Skeletal muscle satellite cell (primary cell): ENCODE results near the gene TRPC6.
"Not testable (repeated sequence)": the region's sequence is repeated elsewhere in the genome, so short reads cannot be mapped to it uniquely, and the experiment has no call there.

Experiments used
- H3K27me3 ChIP-seq: 2 replicates; pipeline ENCODE4 v1.7.0; 2013; ENCODE audit warnings: low read length; ENCODE audit not compliant: control insufficient read depth, insufficient read depth
- H3K36me3 ChIP-seq: 2 replicates; pipeline ENCODE4 v1.7.0; 2013; ENCODE audit warnings: mild to moderate bottlenecking, control low read depth, low read length; ENCODE audit not compliant: insufficient read depth
- H3K4me1 ChIP-seq: 2 replicates; pipeline ENCODE4 v1.7.0; 2013; ENCODE audit warnings: low read length; ENCODE audit not compliant: control insufficient read depth, insufficient read depth
- H3K4me2 ChIP-seq: 2 replicates; pipeline ENCODE4 v1.7.0; 2013; ENCODE audit warnings: mild to moderate bottlenecking, low read length
- H3K4me3 ChIP-seq: 2 replicates; pipeline ENCODE4 v1.7.0; 2013; ENCODE audit warnings: low read length
- H3K9ac ChIP-seq: 2 replicates; pipeline ENCODE4 v1.7.0; 2013; ENCODE audit warnings: mild to moderate bottlenecking, low read depth, low read length, moderate library complexity
- H3K9me3 ChIP-seq: replicated peaks from 2 replicates; pipeline ENCODE4 v1.7.0; 2013; ENCODE audit warnings: mild to moderate bottlenecking, control low read depth, low read length

Gene TRPC6

GRCh38 chr11:101476191-101476590, 107.6 kb downstream of the TRPC6 start:
- Histone ChIP-seq H3K4me1 (no peaks in the 10 kb centered on the region), H3K4me2 (no peak overlapping the region), H3K36me3 (no peaks in the 10 kb centered on the region), H3K4me3 (no peak overlapping the region), H3K9me3 (no peaks in the 10 kb centered on the region), H3K9ac (no peak overlapping the region), H3K27me3 (no peaks in the 10 kb centered on the region)

GRCh38 chr11:101475699-101476098, 108.1 kb downstream of the TRPC6 start:
- Histone ChIP-seq H3K4me2 (no peak overlapping the region), H3K36me3 (no peaks in the 10 kb centered on the region), H3K9me3 (no peaks in the 10 kb centered on the region), H3K4me3 (no peak overlapping the region), H3K4me1 (no peaks in the 10 kb centered on the region), H3K27me3 (no peaks in the 10 kb centered on the region), H3K9ac (no peak overlapping the region)

GRCh38 chr11:101474666-101475065, 109.1 kb downstream of the TRPC6 start:
- Histone ChIP-seq H3K36me3 (no peaks in the 10 kb centered on the region), H3K4me2 (no peak overlapping the region), H3K27me3 (no peaks in the 10 kb centered on the region), H3K9ac (no peak overlapping the region), H3K4me3 (no peak overlapping the region), H3K9me3 (no peaks in the 10 kb centered on the region), H3K4me1 (no peaks in the 10 kb centered on the region)

- H3K4me1 ChIP-seq, result no peaks in the 10 kb centered on the region
- H3K27me3 ChIP-seq, result no peaks in the 10 kb centered on the region
- no peaks in the 10 kb centered on the region for H3K9me3 ChIP-seq
- H3K9ac ChIP-seq, result no peak overlapping the region
- no peaks in the 10 kb centered on the region for H3K36me3 ChIP-seq
- H3K4me2 ChIP-seq, result no peak overlapping the region
- no peak overlapping the region for H3K4me3 ChIP-seq
Measured at GRCh38 chr11:101470881-101471520, 112.8 kb downstream of the TRPC6 start.

- Histone ChIP-seq H3K4me1 (no peaks in the 10 kb centered on the region), H3K9ac (no peak overlapping the region), H3K4me2 (no peak overlapping the region), H3K36me3 (no peaks in the 10 kb centered on the region), H3K27me3 (no peaks in the 10 kb centered on the region), H3K4me3 (no peak overlapping the region), H3K9me3 (no peaks in the 10 kb centered on the region)
Measured at GRCh38 chr11:101470419-101470818, 113.4 kb downstream of the TRPC6 start.

GRCh38 chr11:101466352-101466751, 117.5 kb downstream of the TRPC6 start:
- no peak overlapping the region for H3K4me3 ChIP-seq
- no peak overlapping the region for H3K9ac ChIP-seq
- H3K27me3 ChIP-seq, result no peaks in the 10 kb centered on the region
- H3K4me1 ChIP-seq, result no peaks in the 10 kb centered on the region
- H3K9me3 ChIP-seq, result no peaks in the 10 kb centered on the region
- no peaks in the 10 kb centered on the region for H3K36me3 ChIP-seq
- H3K4me2 ChIP-seq, result no peak overlapping the region

GRCh38 chr11:101464388-101464787, 119.4 kb downstream of the TRPC6 start:
- not testable (repeated sequence) for H3K9ac ChIP-seq, H3K9me3 ChIP-seq, H3K4me1 ChIP-seq, H3K4me2 ChIP-seq, H3K4me3 ChIP-seq, H3K27me3 ChIP-seq, H3K36me3 ChIP-seq

- Histone ChIP-seq H3K4me1 (no peaks in the 10 kb centered on the region), H3K36me3 (no peaks in the 10 kb centered on the region), H3K9ac (no peak overlapping the region), H3K4me2 (no peak overlapping the region), H3K4me3 (no peak overlapping the region), H3K27me3 (no peaks in the 10 kb centered on the region), H3K9me3 (no peaks in the 10 kb centered on the region)
Measured at GRCh38 chr11:101459020-101459419, 124.8 kb downstream of the TRPC6 start.

- Histone ChIP-seq H3K4me1 (peaks cover 4% of the 10 kb centered on the region), H3K4me3 (no peak overlapping the region), H3K4me2 (no peak overlapping the region), H3K9me3 (no peaks in the 10 kb centered on the region), H3K27me3 (no peaks in the 10 kb centered on the region), H3K9ac (no peak overlapping the region), H3K36me3 (no peaks in the 10 kb centered on the region)
Measured at GRCh38 chr11:101458161-101458560, 125.6 kb downstream of the TRPC6 start.

GRCh38 chr11:101456812-101457211, 127.0 kb downstream of the TRPC6 start:
- Histone ChIP-seq H3K27me3 (no peaks in the 10 kb centered on the region), H3K36me3 (no peaks in the 10 kb centered on the region), H3K9ac (no peak overlapping the region), H3K4me1 (peaks cover 4% of the 10 kb centered on the region), H3K9me3 (no peaks in the 10 kb centered on the region), H3K4me2 (no peak overlapping the region), H3K4me3 (no peak overlapping the region)

- H3K4me2 ChIP-seq, result peak overlapping the region; percentile 8
Measured at GRCh38 chr11:101453682-101454081, 130.1 kb downstream of the TRPC6 start.

GRCh38 chr11:101448881-101449442, 134.8 kb downstream of the TRPC6 start:
- Histone ChIP-seq H3K9me3 (no peaks in the 10 kb centered on the region), H3K4me3 (no peak overlapping the region), H3K27me3 (no peaks in the 10 kb centered on the region), H3K4me1 (peaks cover 40% of the 10 kb centered on the region), H3K36me3 (no peaks in the 10 kb centered on the region), H3K9ac (no peak overlapping the region), H3K4me2 (no peak overlapping the region)

More at GRCh38 chr11:101453682-101454081, 130.1 kb downstream of the TRPC6 start:
- Histone ChIP-seq H3K9ac (no peak overlapping the region), H3K4me1 (peaks cover 4% of the 10 kb centered on the region), H3K27me3 (no peaks in the 10 kb centered on the region), H3K36me3 (no peaks in the 10 kb centered on the region), H3K4me3 (no peak overlapping the region), H3K9me3 (no peaks in the 10 kb centered on the region)
